GM04503 (cell line): ENCODE measurements around the gene CEP95.
"Not testable (repeated sequence)": the region's sequence is repeated elsewhere in the genome, so short reads cannot be mapped to it uniquely, and the experiment has no call there.

Source experiments
- DNase-seq: peaks from one replicate; pipeline ENCODE4 v3.0.0-alpha.2; 2012; ENCODE audit warnings: low read depth

CEP95 gene

GRCh38 chr17:64573214-64573613 lies 66.4 kb downstream of the CEP95 start:
- no peak for DNase-seq

GRCh38 chr17:64574646-64575045 lies 67.9 kb downstream of the CEP95 start:
- no peak for DNase-seq

- no peak for DNase-seq
These were observed 68.7 kb downstream of the CEP95 start for GRCh38 chr17:64575431-64575830.

GRCh38 chr17:64577025-64577424 lies 70.2 kb downstream of the CEP95 start:
- not testable (repeated sequence) for DNase-seq

- no peak for DNase-seq
These were observed 73.1 kb downstream of the CEP95 start for GRCh38 chr17:64579917-64580316.

- no peak for DNase-seq
These were observed 73.9 kb downstream of the CEP95 start for GRCh38 chr17:64580384-64581315.

- no peak for DNase-seq
These were observed 76.3 kb downstream of the CEP95 start for GRCh38 chr17:64583038-64583437.

- DNase-seq, result no peak
These were observed 78.4 kb downstream of the CEP95 start for GRCh38 chr17:64585146-64585545.
